Upper lobe of left lung (tissue), 6 donors: ENCODE measurements around the gene STK17B. TPM values are rescaled to one million over a fixed set of nuclear protein-coding genes. Genes with fewer than 3 reads are reported as not detected.
"Not testable (repeated sequence)": the region's sequence is repeated elsewhere in the genome, so short reads cannot be mapped to it uniquely, and the experiment has no call there.

Source experiments
- ATAC-seq, 2 donors: fragments of 200-7000 bp; cut with Tn5 transposase; one replicate each; pipeline ENCODE4 v1.9.1; 2022; ENCODE audit warnings: mild to moderate bottlenecking in 2 of 2, moderate library complexity in 2 of 2; ENCODE audit not compliant: low FRiP score in 2 of 2
- DNase-seq, 2 donors: peaks; one replicate each; pipeline ENCODE4 v3.0.0-alpha.2; 2019 to 2020
- H3K27ac ChIP-seq, 4 donors: fragments of 200-600 bp; sonication (generic); one replicate each; pipeline ENCODE4 v1.5.1; 2016 to 2019
- H3K27me3 ChIP-seq, 4 donors: fragments of 200-600 bp; sonication (generic); one replicate each; pipeline ENCODE4 v1.5.1; 2017 to 2019
- H3K36me3 ChIP-seq, 4 donors: fragments of 200-600 bp; sonication (generic); one replicate each; pipeline ENCODE4 v1.5.1; 2016 to 2019
- H3K4me1 ChIP-seq, 4 donors: fragments of 200-600 bp; sonication (generic); one replicate each; pipeline ENCODE4 v1.5.1; 2018 to 2019
- H3K4me3 ChIP-seq, 4 donors: fragments of 200-600 bp; sonication (generic); one replicate each; pipeline ENCODE4 v1.5.1; 2017 to 2019; ENCODE audit warnings: mild to moderate bottlenecking in 2 of 4, moderate library complexity in 1 of 4
- H3K9me3 ChIP-seq, 4 donors: fragments of 200-600 bp; sonication (generic); one replicate each; pipeline ENCODE4 v1.5.1; 2018 to 2019
- CTCF ChIP-seq, 6 experiments: fragments of 450-650 bp in 4 of 6; fragments of 200-600 bp in 2 of 6; sonication (generic) in 2 of 6; IDR thresholded peaks; one replicate each; pipeline ENCODE4 v1.5.1; 2016 to 2019; ENCODE audit warnings: antibody characterized with exemption in 6 of 6
- EP300 ChIP-seq, 4 donors: sonication (generic); formaldehyde crosslinking; IDR thresholded peaks; one replicate each; pipeline ENCODE4 v1.5.1; 2017; ENCODE audit warnings: antibody characterized with exemption in 4 of 4, control low read depth in 2 of 4
- POLR2A ChIP-seq, 4 donors: fragments of 450-650 bp; IDR thresholded peaks; one replicate each; pipeline ENCODE4 v1.5.1; 2016 to 2017; ENCODE audit warnings: antibody characterized with exemption in 4 of 4, mild to moderate bottlenecking in 2 of 4
- POLR2AphosphoS5 ChIP-seq, 2 donors: sonication (generic); formaldehyde crosslinking; IDR thresholded peaks; one replicate each; pipeline ENCODE4 v1.5.1; 2017; ENCODE audit warnings: antibody characterized with exemption in 2 of 2
- WGBS, 2 donors: methylation state at CpG; one replicate each; pipeline ENCODE4 v1.1.5; 2017 to 2018; 5-methylcytosine and 5-hydroxymethylcytosine counted together
- total RNA-seq, 6 donors: library from RNA; depleted of rRNA in 4 of 6; stranded (reverse); fragments of >200 nt in 4 of 6; gene quantifications; one replicate each; pipeline versions ENCODE4 v1.1.0 to v1.2.1, GENCODE V29; 2016 to 2021
- donor health status: DM: no; HTN: no; CAD: no; lungs with moderate emphysema.
- donor health status: DM: no; HTN: yes; CAD: no; lungs with severe emphysema.

Gene STK17B
- total RNA-seq, 6 donors from 2014 or later, result 19.3 to 120 (median 53.4) TPM

GRCh38 chr2:196200557-196200956, 29.2 kb upstream of the STK17B start:
- no peak for ATAC-seq
- Histone ChIP-seq H3K27ac (peak overlapping the region in 1 of 4 donors; percentile 40), H3K4me3 (no peak overlapping the region), H3K4me1 (peaks cover 0 to 15% (median 5%) of the 10 kb centered on the region in 4 donors), H3K9me3 (no peaks in the 10 kb centered on the region), H3K27me3 (no peaks in the 10 kb centered on the region), H3K36me3 (peaks cover 0 to 7% (median 0%) of the 10 kb centered on the region in 4 donors)
- DNase-seq, result no peak
- WGBS, 2 donors, result 87 to 89% methylated on average over 2 of the region's 2 CpGs
- no peak for TF ChIP-seq CTCF (IDR thresholded peaks at IDR 0.05)
- TF ChIP-seq EP300 (IDR thresholded peaks at IDR 0.05), result no peak
- no peak for TF ChIP-seq POLR2AphosphoS5 (IDR thresholded peaks at IDR 0.05)
- no peak for TF ChIP-seq POLR2A (IDR thresholded peaks at IDR 0.05)

GRCh38 chr2:196195758-196196157, 24.4 kb upstream of the STK17B start:
- WGBS, 2 donors, result 80 to 83% methylated on average over 4 of the region's 4 CpGs
- Histone ChIP-seq H3K4me1 (no peaks in the 10 kb centered on the region), H3K9me3 (no peaks in the 10 kb centered on the region), H3K27me3 (no peaks in the 10 kb centered on the region), H3K36me3 (no peaks in the 10 kb centered on the region), H3K4me3 (no peak overlapping the region), H3K27ac (no peak overlapping the region)
- TF ChIP-seq CTCF (IDR thresholded peaks at IDR 0.05) (no peak), EP300 (IDR thresholded peaks at IDR 0.05) (no peak), POLR2AphosphoS5 (IDR thresholded peaks at IDR 0.05) (no peak), POLR2A (IDR thresholded peaks at IDR 0.05) (no peak)
- no peak for ATAC-seq
- DNase-seq, result no peak

- H3K4me3 ChIP-seq, result no peak overlapping the region
- ATAC-seq (no peak), DNase-seq (no peak)
- H3K27me3 ChIP-seq, result no peaks in the 10 kb centered on the region
- H3K36me3 ChIP-seq, result no peaks in the 10 kb centered on the region
- no peaks in the 10 kb centered on the region for H3K9me3 ChIP-seq
- WGBS, 2 donors, result 61 to 66% methylated on average over 5 of the region's 5 CpGs
- no peaks in the 10 kb centered on the region for H3K4me1 ChIP-seq
- TF ChIP-seq CTCF (IDR thresholded peaks at IDR 0.05), result no peak
- no peak for TF ChIP-seq POLR2A (IDR thresholded peaks at IDR 0.05)
- no peak for TF ChIP-seq EP300 (IDR thresholded peaks at IDR 0.05)
- no peak for TF ChIP-seq POLR2AphosphoS5 (IDR thresholded peaks at IDR 0.05)
- H3K27ac ChIP-seq, result no peak overlapping the region
Measured at GRCh38 chr2:196195302-196195701, 23.9 kb upstream of the STK17B start.

- no peak for TF ChIP-seq CTCF (IDR thresholded peaks at IDR 0.05)
- no peak for TF ChIP-seq EP300 (IDR thresholded peaks at IDR 0.05)
- TF ChIP-seq POLR2AphosphoS5 (IDR thresholded peaks at IDR 0.05), result no peak
- TF ChIP-seq POLR2A (IDR thresholded peaks at IDR 0.05), result no peak
Measured at GRCh38 chr2:196191541-196191940, 20.2 kb upstream of the STK17B start.

GRCh38 chr2:196187898-196188458, 16.6 kb upstream of the STK17B start:
- Histone ChIP-seq H3K27ac (no peak overlapping the region), H3K4me1 (no peaks in the 10 kb centered on the region), H3K27me3 (no peaks in the 10 kb centered on the region), H3K9me3 (no peaks in the 10 kb centered on the region), H3K36me3 (no peaks in the 10 kb centered on the region), H3K4me3 (no peak overlapping the region)
- DNase-seq, result no peak
- no peak for ATAC-seq
- 95% methylated on average over 2 of the region's 2 CpGs for WGBS, 2 donors
- TF ChIP-seq POLR2AphosphoS5 (IDR thresholded peaks at IDR 0.05) (no peak), CTCF (IDR thresholded peaks at IDR 0.05) (no peak), POLR2A (IDR thresholded peaks at IDR 0.05) (no peak), EP300 (IDR thresholded peaks at IDR 0.05) (no peak)

More at GRCh38 chr2:196191541-196191940, 20.2 kb upstream of the STK17B start:
- no peaks in the 10 kb centered on the region for H3K27me3 ChIP-seq
- H3K9me3 ChIP-seq, result no peaks in the 10 kb centered on the region
- H3K36me3 ChIP-seq, result no peaks in the 10 kb centered on the region
- WGBS, 2 donors, result 94 to 96% methylated on average over 1 of the region's 1 CpG
- DNase-seq, result no peak
- H3K4me3 ChIP-seq, result no peak overlapping the region
- no peak overlapping the region for H3K27ac ChIP-seq
- H3K4me1 ChIP-seq, result no peaks in the 10 kb centered on the region
- ATAC-seq, result no peak

GRCh38 chr2:196187175-196187700, 15.9 kb upstream of the STK17B start:
- H3K36me3 ChIP-seq, H3K27me3 ChIP-seq, H3K4me1 ChIP-seq, H3K27ac ChIP-seq, ATAC-seq, H3K9me3 ChIP-seq, H3K4me3 ChIP-seq, DNase-seq: not testable (repeated sequence)
- WGBS, 2 donors, result 94 to 97% methylated on average over 2 of the region's 2 CpGs
